Measurements from ENCODE around the gene IP6K1. TPM values are rescaled to one million over a fixed set of nuclear protein-coding genes. Genes with fewer than 3 reads are reported as not detected.

IP6K1 gene
- total and polyA plus RNA-seq, 4 donors, result 16.1 to 54.9 (median 32.5) TPM

DNA sequence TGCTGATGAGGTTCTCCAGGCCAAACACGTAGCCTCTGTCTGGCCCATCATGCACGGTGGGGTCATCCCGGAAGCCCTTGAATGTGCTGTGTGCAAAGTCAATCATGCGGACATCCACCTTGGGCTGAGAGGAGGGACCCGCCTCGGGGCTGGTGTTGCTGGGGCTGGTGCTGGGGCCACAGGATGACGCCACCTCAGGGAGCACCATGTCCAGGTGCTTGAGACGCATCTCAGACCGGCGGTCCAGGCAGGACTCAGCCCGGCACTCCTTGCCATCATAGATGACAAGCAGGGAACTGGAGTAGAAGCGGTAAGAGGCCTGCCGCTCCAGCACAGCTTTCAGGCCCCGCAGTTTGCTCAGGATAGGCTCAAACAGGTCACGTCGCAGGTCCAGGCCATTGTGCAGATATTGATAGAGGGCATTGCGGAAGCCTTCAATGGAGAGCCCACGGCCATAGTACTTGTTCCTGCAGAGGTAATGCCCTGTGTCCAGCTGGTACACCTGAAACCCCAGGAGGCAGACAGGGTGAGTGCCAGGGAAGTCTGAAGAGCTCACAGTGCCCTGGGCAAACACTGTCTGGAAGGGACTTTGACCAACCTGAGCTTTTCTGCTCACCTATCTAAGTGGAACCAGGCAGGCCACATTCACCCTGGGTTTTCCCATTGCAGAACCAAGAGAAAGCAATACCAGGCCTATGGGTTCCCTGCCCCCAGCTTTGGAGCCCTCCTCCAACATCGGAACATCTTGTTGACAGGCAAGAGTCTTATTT lies 59.0 kb downstream of the IP6K1 start:
- no peak for ATAC-seq (ENCODE audit: insufficient read depth, low FRiP score)
- Histone ChIP-seq H3K4me3 (no peak overlapping the region), H3K4me1 (ENCODE audit: control insufficient read depth in 5 of 5, insufficient read depth in 5 of 5, low read length in 5 of 5) (peaks cover 0 to 19% (median 7%) of the 10 kb centered on the region in 5 donors), H3K36me3 (ENCODE audit: control insufficient read depth in 4 of 4, insufficient read depth in 4 of 4, low read length in 4 of 4) (peaks cover 7 to 34% (median 31%) of the 10 kb centered on the region in 4 donors), H3K27ac (ENCODE audit: low read depth in 1 of 2, low read length in 1 of 2) (no peak overlapping the region), H3K9me3 (ENCODE audit: control insufficient read depth in 4 of 4, insufficient read depth in 3 of 4, low read length in 3 of 4) (no peaks in the 10 kb centered on the region), H3K27me3 (ENCODE audit: control insufficient read depth in 3 of 3, insufficient read depth in 3 of 3, low read length in 2 of 3) (no peaks in the 10 kb centered on the region), H3K9ac (ENCODE audit: insufficient read depth in 1 of 2, low read length in 2 of 2) (no peak overlapping the region)
- DNase-seq, result no peak
- no peak for TF ChIP-seq CTCF (IDR thresholded peaks at IDR 0.05; ENCODE audit: control extremely low read depth, extremely low read depth)
- WGBS, 2 donors, result 91 to 97% methylated on average over 19 of the region's 19 CpGs

GRCh38 chr3:49725906-49726681 lies 60.2 kb downstream of the IP6K1 start:
- H3K4me1 ChIP-seq (ENCODE audit: control insufficient read depth in 5 of 5, insufficient read depth in 5 of 5, low read length in 5 of 5), result peaks cover 0 to 20% (median 7%) of the 10 kb centered on the region in 5 donors
- H3K4me3 ChIP-seq, result no peak overlapping the region
- no peak overlapping the region for H3K27ac ChIP-seq (ENCODE audit: low read depth in 1 of 2, low read length in 1 of 2)
- no peak overlapping the region for H3K9ac ChIP-seq (ENCODE audit: insufficient read depth in 1 of 2, low read length in 2 of 2)
- no peaks in the 10 kb centered on the region for H3K27me3 ChIP-seq (ENCODE audit: control insufficient read depth in 3 of 3, insufficient read depth in 3 of 3, low read length in 2 of 3)
- peaks cover 7 to 38% (median 32%) of the 10 kb centered on the region in 4 donors for H3K36me3 ChIP-seq (ENCODE audit: control insufficient read depth in 4 of 4, insufficient read depth in 4 of 4, low read length in 4 of 4)
- DNase-seq, result no peak
- no peak for ATAC-seq (ENCODE audit: insufficient read depth, low FRiP score)
- WGBS, 2 donors, result 83 to 90% methylated on average over 11 of the region's 11 CpGs
- no peaks in the 10 kb centered on the region for H3K9me3 ChIP-seq (ENCODE audit: control insufficient read depth in 4 of 4, insufficient read depth in 3 of 4, low read length in 3 of 4)
- no peak for TF ChIP-seq CTCF (IDR thresholded peaks at IDR 0.05; ENCODE audit: control extremely low read depth, extremely low read depth)

DNA sequence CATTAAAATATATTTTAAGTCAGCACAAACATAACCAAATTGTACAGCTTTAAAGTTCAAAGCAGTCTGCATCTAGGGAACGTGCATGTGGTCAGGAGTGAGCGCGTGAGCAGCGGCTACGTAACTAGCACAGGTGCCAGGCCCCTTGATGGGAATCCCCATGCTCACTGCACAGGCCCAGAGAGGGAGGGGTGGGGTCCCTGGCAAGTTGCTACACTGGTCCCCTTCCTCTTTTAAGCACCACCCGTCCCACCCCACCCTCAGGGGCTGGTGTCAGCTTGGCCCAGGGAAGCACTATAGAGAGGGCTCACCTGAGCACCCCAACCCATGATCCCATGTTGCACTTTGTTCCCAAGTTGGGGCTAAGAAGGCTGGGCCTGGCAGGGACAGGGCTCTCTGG lies 61.8 kb downstream of the IP6K1 start:
- Histone ChIP-seq H3K36me3 (ENCODE audit: control insufficient read depth in 4 of 4, insufficient read depth in 4 of 4, low read length in 4 of 4) (peaks cover 7 to 39% (median 33%) of the 10 kb centered on the region in 4 donors), H3K9me3 (ENCODE audit: control insufficient read depth in 4 of 4, insufficient read depth in 3 of 4, low read length in 3 of 4) (no peaks in the 10 kb centered on the region), H3K4me1 (ENCODE audit: control insufficient read depth in 5 of 5, insufficient read depth in 5 of 5, low read length in 5 of 5) (peaks cover 0 to 20% (median 7%) of the 10 kb centered on the region in 5 donors), H3K4me3 (peak overlapping the region; percentile 36), H3K27ac (ENCODE audit: low read depth in 1 of 2, low read length in 1 of 2) (peak overlapping the region; percentile 58 to 92), H3K9ac (ENCODE audit: insufficient read depth in 1 of 2, low read length in 2 of 2) (peak overlapping the region; percentile 2 to 56), H3K27me3 (ENCODE audit: control insufficient read depth in 3 of 3, insufficient read depth in 3 of 3, low read length in 2 of 3) (no peaks in the 10 kb centered on the region)
- 25 to 28% methylated on average over 6 of the region's 6 CpGs for WGBS, 2 donors
- no peak for ATAC-seq (ENCODE audit: insufficient read depth, low FRiP score)
- no peak for TF ChIP-seq CTCF (IDR thresholded peaks at IDR 0.05; ENCODE audit: control extremely low read depth, extremely low read depth)
- no peak for DNase-seq
